HL-60 (cell line): ENCODE measurements around the gene PTPRN.

Experiments
- CTCF ChIP-seq: IDR thresholded peaks from one replicate; pipeline ENCODE4 v1.5.1; 2011; ENCODE audit warnings: low read length, control low read depth, inconsistent platforms; ENCODE audit not compliant: insufficient read depth
- GABPA ChIP-seq: IDR thresholded peaks from 2 replicates; pipeline ENCODE4 v1.6.1; 2012; ENCODE audit warnings: low read depth
- POLR2AphosphoS5 ChIP-seq: IDR thresholded peaks from 2 replicates; pipeline ENCODE4 v1.6.1; 2012; ENCODE audit warnings: low read depth
- REST ChIP-seq: IDR thresholded peaks from 2 replicates; pipeline ENCODE4 v1.6.1; 2012; ENCODE audit warnings: low read depth; ENCODE audit not compliant: insufficient replicate concordance
- SPI1 ChIP-seq: IDR thresholded peaks from 2 replicates; pipeline ENCODE4 v1.6.1; 2012; ENCODE audit warnings: low read depth, mild to moderate bottlenecking, borderline replicate concordance

- TF ChIP-seq CTCF, result no peak
- no peak for TF ChIP-seq POLR2AphosphoS5
- TF ChIP-seq REST, result no peak
- TF ChIP-seq GABPA, result no peak
- TF ChIP-seq SPI1, result no peak
Observed at GRCh38 chr2:219284501-219285372, 24.5 kb downstream of the PTPRN start.
